ENCODE results near the gene SLC35D2.

DNA sequence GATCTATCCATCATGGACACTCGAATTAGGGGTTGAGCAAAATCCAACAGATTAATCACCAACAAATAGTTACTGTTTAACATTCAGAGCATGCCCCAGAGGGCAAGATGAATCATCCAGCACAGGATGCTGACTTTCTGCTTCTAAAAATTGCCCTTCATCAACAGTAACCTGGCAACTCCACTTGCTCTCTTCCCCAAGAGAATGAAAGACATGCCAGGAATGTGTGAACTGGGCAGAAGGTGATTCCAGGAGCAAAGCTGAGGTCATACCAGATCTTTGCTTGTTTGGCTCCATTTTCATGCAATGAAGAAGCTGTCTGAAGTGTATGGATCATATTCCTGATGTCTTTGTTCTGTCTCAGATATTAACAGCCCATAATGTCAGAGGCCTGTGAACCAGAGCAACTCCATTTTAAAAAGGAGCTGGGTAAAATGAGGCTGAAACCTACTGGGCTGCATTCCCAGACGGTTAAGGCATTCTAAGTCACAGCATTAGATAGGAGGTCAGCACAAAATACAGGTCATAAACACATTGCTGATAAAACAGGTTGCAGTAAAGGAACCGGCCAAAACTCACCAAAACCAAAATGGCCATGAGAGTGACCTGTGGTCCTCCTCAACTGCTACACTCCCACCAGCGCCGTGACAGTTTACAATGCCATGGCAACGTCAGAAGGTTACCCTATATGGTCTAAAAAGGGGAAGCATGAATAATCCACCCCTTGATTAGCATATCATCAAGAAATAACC lies 37.1 kb upstream of the SLC35D2 start:
- TF ChIP-seq EZH2phosphoT487 (IDR thresholded peaks at IDR 0.05; ENCODE audit: borderline replicate concordance), result no peak
- TF ChIP-seq, protein P1, sequence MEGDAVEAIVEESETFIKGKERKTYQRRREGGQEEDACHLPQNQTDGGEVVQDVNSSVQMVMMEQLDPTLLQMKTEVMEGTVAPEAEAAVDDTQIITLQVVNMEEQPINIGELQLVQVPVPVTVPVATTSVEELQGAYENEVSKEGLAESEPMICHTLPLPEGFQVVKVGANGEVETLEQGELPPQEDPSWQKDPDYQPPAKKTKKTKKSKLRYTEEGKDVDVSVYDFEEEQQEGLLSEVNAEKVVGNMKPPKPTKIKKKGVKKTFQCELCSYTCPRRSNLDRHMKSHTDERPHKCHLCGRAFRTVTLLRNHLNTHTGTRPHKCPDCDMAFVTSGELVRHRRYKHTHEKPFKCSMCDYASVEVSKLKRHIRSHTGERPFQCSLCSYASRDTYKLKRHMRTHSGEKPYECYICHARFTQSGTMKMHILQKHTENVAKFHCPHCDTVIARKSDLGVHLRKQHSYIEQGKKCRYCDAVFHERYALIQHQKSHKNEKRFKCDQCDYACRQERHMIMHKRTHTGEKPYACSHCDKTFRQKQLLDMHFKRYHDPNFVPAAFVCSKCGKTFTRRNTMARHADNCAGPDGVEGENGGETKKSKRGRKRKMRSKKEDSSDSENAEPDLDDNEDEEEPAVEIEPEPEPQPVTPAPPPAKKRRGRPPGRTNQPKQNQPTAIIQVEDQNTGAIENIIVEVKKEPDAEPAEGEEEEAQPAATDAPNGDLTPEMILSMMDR (conservative IDR thresholded peaks at IDR 0.05; ENCODE audit: low read length), result no peak
